B cell (primary cell): ENCODE results near the gene MGME1. TPM values are rescaled to one million over a fixed set of nuclear protein-coding genes. Genes with fewer than 3 reads are reported as not detected.

Source experiments
- ATAC-seq: fragments of 200-7000 bp; cut with Tn5 transposase; one replicate; pipeline ENCODE4 v1.10.0; 2021; ENCODE audit warnings: low read depth, mild to moderate bottlenecking, moderate number of reproducible peaks, moderate library complexity
- CTCF ChIA-PET: fragments of 350-600 bp; sonication (Branson Sonifier 250); formaldehyde crosslinking; loops from one replicate; lab custom pipeline; 2021; ENCODE audit warnings: antibody characterized with exemption, inconsistent platforms; lab: Charles Lee
- POLR2A ChIA-PET: fragments of 350-600 bp; sonication (Branson Sonifier 250); formaldehyde crosslinking; loops from one replicate; lab custom pipeline; 2021; ENCODE audit warnings: antibody characterized with exemption; lab: Charles Lee
- DNase-seq: peaks from one replicate; pipeline ENCODE4 v3.0.0; 2013
- H2AFZ ChIP-seq: 2 replicates; pipeline ENCODE4 v1.6.1; 2012; ENCODE audit warnings: mild to moderate bottlenecking, low read depth, low read length; ENCODE audit not compliant: insufficient read depth, poor library complexity, severe bottlenecking
- H3K27ac ChIP-seq, 2 donors: 1 replicate in 1 of 2; 2 replicates in 1 of 2; pipeline ENCODE4 v1.5.1; 2012 to 2013; ENCODE audit warnings: low read length in 2 of 2, mild to moderate bottlenecking in 2 of 2, moderate library complexity in 1 of 2
- H3K27me3 ChIP-seq, 4 experiments: fragments of 200-600 bp in 1 of 4; sonication (generic) in 1 of 4; replicated peaks in 1 of 4; 1 replicate in 2 of 4; 2 replicates in 2 of 4; pipeline versions ENCODE4 v1.6.1 to v1.7.0; 2013 to 2016; ENCODE audit warnings: low read length in 3 of 4, mild to moderate bottlenecking in 2 of 4, mixed read lengths in 1 of 4, moderate library complexity in 1 of 4; ENCODE audit not compliant: insufficient read depth in 4 of 4, control insufficient read depth in 3 of 4; ENCODE audit errors: control extremely low read depth in 1 of 4
- H3K36me3 ChIP-seq, 2 experiments: replicated peaks in 1 of 2; 1 replicate in 1 of 2; 2 replicates in 1 of 2; pipeline versions ENCODE4 v1.6.1 to v1.7.1; 2013; ENCODE audit warnings: low read length in 1 of 2; ENCODE audit not compliant: insufficient read depth in 2 of 2, control insufficient read depth in 1 of 2; ENCODE audit errors: control extremely low read depth in 1 of 2, extremely low read depth in 1 of 2
- H3K4me1 ChIP-seq, 2 donors: fragments of 200-600 bp in 1 of 2; sonication (generic) in 1 of 2; 1 replicate in 1 of 2; 2 replicates in 1 of 2; pipeline versions ENCODE4 v1.5.1 to v1.6.1; 2013 to 2017; ENCODE audit warnings: low read length in 2 of 2; ENCODE audit not compliant: control insufficient read depth in 2 of 2, insufficient read depth in 2 of 2
- H3K4me2 ChIP-seq: replicated peaks from 2 replicates; pipeline ENCODE3; 2012; ENCODE audit warnings: mild to moderate bottlenecking, low read depth, low read length; ENCODE audit not compliant: poor library complexity, severe bottlenecking
- H3K4me3 ChIP-seq, 5 experiments: fragments of 200-600 bp in 1 of 5; sonication (generic) in 1 of 5; 1 replicate in 3 of 5; 2 replicates in 2 of 5; pipeline versions ENCODE4 v1.5.1 to v1.7.0; 2011 to 2016; ENCODE audit warnings: low read length in 4 of 5, mild to moderate bottlenecking in 4 of 5, low read depth in 2 of 5, control low read depth in 1 of 5, moderate library complexity in 1 of 5; ENCODE audit not compliant: insufficient read depth in 1 of 5; ENCODE audit errors: control extremely low read depth in 1 of 5, extremely low read depth in 1 of 5
- H3K79me2 ChIP-seq: fragments of 200-600 bp; sonication (generic); one replicate; pipeline ENCODE4 v1.6.0; 2016; ENCODE audit warnings: low read length; ENCODE audit not compliant: control insufficient read depth, insufficient read depth
- H3K9ac ChIP-seq: fragments of 200-600 bp; sonication (generic); 2 replicates; pipeline ENCODE4 v1.6.1; 2017; ENCODE audit warnings: mild to moderate bottlenecking, low read length, moderate library complexity
- H3K9me3 ChIP-seq, 3 donors: one replicate each; pipeline versions ENCODE4 v1.6.1 to v1.7.1; 2013; ENCODE audit warnings: low read length in 2 of 3; ENCODE audit not compliant: control insufficient read depth in 2 of 3, insufficient read depth in 1 of 3; ENCODE audit errors: control extremely low read depth in 1 of 3
- H4K20me1 ChIP-seq: 2 replicates; pipeline ENCODE4 v1.6.0; 2012; ENCODE audit warnings: mild to moderate bottlenecking, low read length; ENCODE audit not compliant: insufficient read depth, control insufficient read depth, poor library complexity, severe bottlenecking
- H3K27ac Mint-ChIP-seq: one replicate; pipeline ENCODE4 v1.8.0; 2021; ENCODE audit warnings: mixed read lengths
- H3K27me3 Mint-ChIP-seq: one replicate; pipeline ENCODE4 v1.8.0; 2021; ENCODE audit warnings: mixed read lengths
- H3K4me1 Mint-ChIP-seq: one replicate; pipeline ENCODE4 v1.8.0; 2021; ENCODE audit warnings: mixed read lengths
- H3K4me3 Mint-ChIP-seq: one replicate; pipeline ENCODE4 v1.8.0; 2021; ENCODE audit warnings: mixed read lengths
- H3K9me3 Mint-ChIP-seq: one replicate; pipeline ENCODE4 v1.8.0; 2022; ENCODE audit warnings: mixed read lengths; ENCODE audit not compliant: insufficient read depth
- CTCF ChIP-seq: fragments of 200-600 bp; IDR thresholded peaks from one replicate; pipeline ENCODE4 v1.8.0; 2022; ENCODE audit warnings: antibody characterized with exemption, mild to moderate bottlenecking
- EZH2 ChIP-seq: IDR thresholded peaks from 2 replicates; pipeline ENCODE4 v1.6.1; 2012; ENCODE audit warnings: borderline replicate concordance, low read depth, mild to moderate bottlenecking, moderate library complexity, low read length; ENCODE audit not compliant: insufficient read depth, poor library complexity, severe bottlenecking
- WGBS: methylation state at CpG from one replicate; pipeline ENCODE4 v1.1.5; 2013; ENCODE audit warnings: missing lambda C conversion rate; ENCODE audit not compliant: insufficient coverage; 5-methylcytosine and 5-hydroxymethylcytosine counted together
- intact Hi-C: fragments of 100-400 bp; cut with micrococcal nuclease; formaldehyde crosslinking; loops from one replicate; pipeline ENCODE4 v1.10.0; 2022
- polyA plus RNA-seq: library from polyadenylated mRNA; depleted of rRNA; stranded (reverse); fragments of >200 nt; gene quantifications from 2 replicates; pipeline ENCODE4 v1.2.3, GENCODE V29; 2012
- total RNA-seq, 2 donors: library from RNA; stranded (reverse); fragments of 120-200 nt in 1 of 2; gene quantifications; 1 replicate in 1 of 2; 2 replicates in 1 of 2; pipeline versions ENCODE4 v1.2.3 to v1.2.4, GENCODE V29; 2013 to 2022

The MGME1 gene
- total and polyA plus RNA-seq, 2 donors (not counting 1 experiment from before 2014, with no cell fraction given), result 29.8 to 33.2 TPM

- ChIA-PET CTCF (interaction anchor here (0.5 to 4.2 kb wide), 28 partner anchors 9 to 1506 kb away, joined by 3 to 35 read pairs (median 9); partner anchors contain the start of genes MGME1, RRBP1 and SNX5), POLR2A (no interaction called here)
- peaks cover 4% of the 10 kb centered on the region for H4K20me1 ChIP-seq
- H3K27me3 Mint-ChIP-seq, result no peaks in the 10 kb centered on the region
- no peak overlapping the region for H2AFZ ChIP-seq
- H3K9ac ChIP-seq, result no peak overlapping the region
- peak overlapping the region in 1 of 2 donors; percentile 55 for H3K27ac ChIP-seq
- H3K4me1 ChIP-seq, result peaks cover 25 to 27% of the 10 kb centered on the region in 2 donors
- no peaks in the 10 kb centered on the region for H3K9me3 ChIP-seq
- WGBS, result 60% methylated on average over 6 of the region's 7 CpGs
- no peaks in the 10 kb centered on the region for H3K27me3 ChIP-seq
- no peaks in the 10 kb centered on the region for H3K9me3 Mint-ChIP-seq
- intact Hi-C loops, result loop anchor here (1.0 kb wide), 5 partner anchors 41 to 435 kb away; partner anchors contain the start of gene RRBP1
- peaks cover 2 to 31% of the 10 kb centered on the region in 2 experiments for H3K36me3 ChIP-seq
- H3K4me3 Mint-ChIP-seq, result no peak overlapping the region
- no peak for DNase-seq
- peak overlapping the region; percentile 63 for H3K27ac Mint-ChIP-seq
- no peak for ATAC-seq
- H3K79me2 ChIP-seq, result no peaks in the 10 kb centered on the region
- TF ChIP-seq EZH2, result no peak
- H3K4me1 Mint-ChIP-seq, result peaks cover 39% of the 10 kb centered on the region
- no peak overlapping the region for H3K4me3 ChIP-seq
- H3K4me2 ChIP-seq, result peak overlapping the region; percentile 46
Observed at GRCh38 chr20:17939622-17940223, 29.1 kb upstream of the MGME1 start.

GRCh38 chr20:17940224-17940971 is 28.4 kb upstream of the MGME1 start:
- H3K27ac Mint-ChIP-seq, result peak overlapping the region; percentile 61
- DNase-seq (no peak), ATAC-seq (no peak)
- Histone ChIP-seq H3K36me3 (peaks cover 2 to 35% of the 10 kb centered on the region in 2 experiments), H3K4me3 (no peak overlapping the region), H3K79me2 (no peaks in the 10 kb centered on the region), H3K4me2 (no peak overlapping the region), H4K20me1 (peaks cover 4% of the 10 kb centered on the region), H3K27me3 (no peaks in the 10 kb centered on the region), H3K27ac (no peak overlapping the region), H3K9me3 (no peaks in the 10 kb centered on the region), H3K9ac (no peak overlapping the region), H2AFZ (no peak overlapping the region), H3K4me1 (peaks cover 25 to 27% of the 10 kb centered on the region in 2 donors)
- H3K9me3 Mint-ChIP-seq, result no peaks in the 10 kb centered on the region
- peaks cover 43% of the 10 kb centered on the region for H3K4me1 Mint-ChIP-seq
- TF ChIP-seq EZH2, result no peak
- TF ChIP-seq CTCF, result no peak
- 75% methylated on average over 3 of the region's 6 CpGs for WGBS
- intact Hi-C loops, result no loop called here
- ChIA-PET CTCF (interaction anchor here (0.5 to 4.2 kb wide), 6 partner anchors 27 to 1507 kb away, joined by 4 to 35 read pairs (median 12); no protein-coding TSS in a partner anchor), POLR2A (no interaction called here)
- H3K4me3 Mint-ChIP-seq, result no peak overlapping the region
- no peaks in the 10 kb centered on the region for H3K27me3 Mint-ChIP-seq
